ENCODE results near the gene TREH. TPM values are rescaled to one million over a fixed set of nuclear protein-coding genes. Genes with fewer than 3 reads are reported as not detected.

TREH gene
- total and polyA plus RNA-seq, 2 donors, result 0.39 TPM; not detected in 1

DNA sequence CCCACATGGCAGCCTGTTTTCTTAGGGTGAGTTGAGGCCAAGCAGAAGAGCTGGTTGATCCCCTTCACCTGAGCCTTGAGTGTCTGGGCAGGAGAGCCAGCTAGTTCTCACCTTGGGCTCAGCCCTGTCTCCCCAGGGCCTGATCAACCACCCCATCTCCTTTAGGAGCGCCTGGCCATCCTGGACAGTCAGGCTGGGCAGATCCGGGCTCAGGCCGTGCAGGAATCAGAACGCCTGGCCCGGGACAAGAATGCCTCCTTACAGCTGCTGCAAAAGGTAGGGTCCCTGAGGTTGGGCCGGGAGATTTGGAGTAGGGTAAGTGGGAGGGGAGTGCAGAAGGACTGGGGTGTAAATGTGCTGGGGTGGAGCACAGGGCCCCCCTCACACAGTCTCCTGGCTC, 40.7 kb downstream of the TREH start:
- H3K4me3 ChIP-seq (ENCODE audit: low read length in 2 of 2), result no peak overlapping the region
- WGBS, result over 99% methylated on average over 6 of the region's 6 CpGs
- H3K27ac ChIP-seq (ENCODE audit: low read depth in 1 of 2, low read length in 1 of 2), result no peak overlapping the region
- peaks cover 7 to 19% of the 10 kb centered on the region in 2 donors for H3K4me1 ChIP-seq (ENCODE audit: control insufficient read depth in 2 of 2, insufficient read depth in 2 of 2, low read length in 2 of 2)
- H3K36me3 ChIP-seq (ENCODE audit: control insufficient read depth in 2 of 2, insufficient read depth in 2 of 2, low read length in 1 of 2), result peaks cover 0 to 3% of the 10 kb centered on the region in 2 donors
- no peak for DNase-seq (ENCODE audit: low read depth in 6 of 9, low spot score in 9 of 9)
- no peaks in the 10 kb centered on the region for H3K9me3 ChIP-seq (ENCODE audit: control insufficient read depth in 2 of 2, insufficient read depth in 1 of 2, low read length in 1 of 2)
- peaks cover 0 to 2% of the 10 kb centered on the region in 2 donors for H3K27me3 ChIP-seq (ENCODE audit: control insufficient read depth in 2 of 2, insufficient read depth in 1 of 2, low read length in 1 of 2)

DNA sequence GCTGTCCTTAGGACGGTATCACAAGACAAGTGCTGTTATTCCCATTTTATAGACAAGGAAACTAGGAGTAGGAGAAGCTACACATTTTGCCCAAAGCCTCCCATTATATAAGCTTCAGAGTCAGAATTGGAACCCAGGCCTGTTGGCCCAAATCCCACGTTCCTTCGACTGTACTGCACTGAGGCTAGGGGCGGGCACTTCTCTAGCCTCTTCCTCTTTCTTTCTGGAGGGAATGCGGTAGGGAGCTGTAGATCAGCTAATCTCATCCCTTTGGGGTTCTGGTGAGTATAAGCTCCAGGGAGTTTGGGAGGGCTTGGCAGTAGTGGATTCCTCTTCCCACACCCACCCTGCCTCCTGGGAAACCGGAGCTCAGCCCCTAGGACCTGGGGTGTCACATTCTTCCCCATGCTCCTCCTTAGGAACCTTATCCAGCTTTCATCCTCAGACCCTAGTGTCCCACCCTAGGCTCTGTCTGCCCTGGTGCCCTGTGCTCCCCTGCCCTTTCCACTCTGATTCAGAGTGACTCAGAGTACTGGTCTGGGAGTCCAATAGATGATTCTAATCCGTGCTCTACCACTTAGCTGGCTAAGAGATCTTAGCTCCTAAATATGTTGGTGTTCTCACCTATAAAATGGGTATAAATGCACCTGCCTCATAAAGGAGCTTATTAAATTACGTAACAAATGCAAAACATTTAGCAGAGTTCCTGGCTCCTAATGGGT, 42.7 kb downstream of the TREH start:
- Histone ChIP-seq H3K4me3 (ENCODE audit: low read length in 2 of 2) (no peak overlapping the region), H3K9me3 (ENCODE audit: control insufficient read depth in 2 of 2, insufficient read depth in 1 of 2, low read length in 1 of 2) (no peaks in the 10 kb centered on the region), H3K4me1 (ENCODE audit: control insufficient read depth in 2 of 2, insufficient read depth in 2 of 2, low read length in 2 of 2) (peaks cover 3 to 6% of the 10 kb centered on the region in 2 donors), H3K36me3 (ENCODE audit: control insufficient read depth in 2 of 2, insufficient read depth in 2 of 2, low read length in 1 of 2) (peaks cover 0 to 3% of the 10 kb centered on the region in 2 donors), H3K27ac (ENCODE audit: low read depth in 1 of 2, low read length in 1 of 2) (no peak overlapping the region), H3K27me3 (ENCODE audit: control insufficient read depth in 2 of 2, insufficient read depth in 1 of 2, low read length in 1 of 2) (peaks cover 0 to 2% of the 10 kb centered on the region in 2 donors)
- DNase-seq (ENCODE audit: low read depth in 6 of 9, low spot score in 9 of 9), result no peak
- WGBS, result 97% methylated on average over 8 of the region's 8 CpGs

DNA sequence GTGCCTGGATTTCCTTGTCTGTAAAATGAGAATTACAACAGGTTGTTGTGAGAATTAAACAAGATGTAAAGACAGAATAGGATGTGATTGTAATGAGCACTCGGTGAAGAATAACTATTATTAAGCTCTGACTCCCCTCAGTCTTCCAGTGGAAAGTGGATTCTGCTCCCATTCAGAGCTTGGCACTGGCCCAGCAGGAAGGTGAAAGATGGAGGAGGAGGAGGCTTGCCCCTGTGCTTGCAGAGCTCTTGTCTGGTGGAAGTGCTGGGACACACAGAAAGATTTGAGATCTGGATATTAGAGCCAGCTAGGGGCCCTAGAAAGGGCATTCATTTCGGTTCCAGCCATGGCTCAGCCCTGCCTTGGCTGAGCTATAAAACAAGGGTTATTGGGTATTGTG, 43.8 kb downstream of the TREH start:
- H3K9me3 ChIP-seq (ENCODE audit: control insufficient read depth in 2 of 2, insufficient read depth in 1 of 2, low read length in 1 of 2), result no peaks in the 10 kb centered on the region
- no peak for DNase-seq (ENCODE audit: low read depth in 6 of 9, low spot score in 9 of 9)
- no peak overlapping the region for H3K27ac ChIP-seq (ENCODE audit: low read depth in 1 of 2, low read length in 1 of 2)
- H3K27me3 ChIP-seq (ENCODE audit: control insufficient read depth in 2 of 2, insufficient read depth in 1 of 2, low read length in 1 of 2), result peaks cover 0 to 2% of the 10 kb centered on the region in 2 donors
- WGBS, result 97% methylated on average over 2 of the region's 2 CpGs
- H3K4me1 ChIP-seq (ENCODE audit: control insufficient read depth in 2 of 2, insufficient read depth in 2 of 2, low read length in 2 of 2), result peaks cover 0 to 6% of the 10 kb centered on the region in 2 donors
- H3K4me3 ChIP-seq (ENCODE audit: low read length in 2 of 2), result no peak overlapping the region
- peaks cover 0 to 3% of the 10 kb centered on the region in 2 donors for H3K36me3 ChIP-seq (ENCODE audit: control insufficient read depth in 2 of 2, insufficient read depth in 2 of 2, low read length in 1 of 2)

DNA sequence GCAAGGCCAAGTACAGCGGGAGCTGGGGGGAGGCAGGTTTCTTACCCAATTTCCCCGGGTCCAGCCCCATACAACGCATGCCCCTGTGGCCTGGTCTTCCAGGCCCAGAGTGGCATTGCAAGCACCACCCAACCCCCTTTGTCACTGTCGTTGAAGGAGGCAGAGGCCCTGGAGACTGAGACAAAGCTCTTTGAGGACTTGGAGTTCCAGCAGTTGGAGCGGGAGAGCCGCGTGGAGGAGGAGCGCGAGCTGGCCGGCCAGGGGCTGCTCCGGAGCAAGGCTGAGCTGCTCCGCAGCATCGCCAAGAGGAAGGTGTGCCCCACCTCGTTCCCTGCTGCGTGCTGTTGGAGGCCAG, 44.2 kb downstream of the TREH start:
- Histone ChIP-seq H3K27ac (ENCODE audit: low read depth in 1 of 2, low read length in 1 of 2) (no peak overlapping the region), H3K4me1 (ENCODE audit: control insufficient read depth in 2 of 2, insufficient read depth in 2 of 2, low read length in 2 of 2) (peaks cover 0 to 6% of the 10 kb centered on the region in 2 donors), H3K27me3 (ENCODE audit: control insufficient read depth in 2 of 2, insufficient read depth in 1 of 2, low read length in 1 of 2) (peaks cover 0 to 2% of the 10 kb centered on the region in 2 donors), H3K36me3 (ENCODE audit: control insufficient read depth in 2 of 2, insufficient read depth in 2 of 2, low read length in 1 of 2) (peaks cover 0 to 3% of the 10 kb centered on the region in 2 donors), H3K4me3 (ENCODE audit: low read length in 2 of 2) (no peak overlapping the region), H3K9me3 (ENCODE audit: control insufficient read depth in 2 of 2, insufficient read depth in 1 of 2, low read length in 1 of 2) (no peaks in the 10 kb centered on the region)
- 93% methylated on average over 15 of the region's 15 CpGs for WGBS
- DNase-seq (ENCODE audit: low read depth in 6 of 9, low spot score in 9 of 9), result no peak

DNA sequence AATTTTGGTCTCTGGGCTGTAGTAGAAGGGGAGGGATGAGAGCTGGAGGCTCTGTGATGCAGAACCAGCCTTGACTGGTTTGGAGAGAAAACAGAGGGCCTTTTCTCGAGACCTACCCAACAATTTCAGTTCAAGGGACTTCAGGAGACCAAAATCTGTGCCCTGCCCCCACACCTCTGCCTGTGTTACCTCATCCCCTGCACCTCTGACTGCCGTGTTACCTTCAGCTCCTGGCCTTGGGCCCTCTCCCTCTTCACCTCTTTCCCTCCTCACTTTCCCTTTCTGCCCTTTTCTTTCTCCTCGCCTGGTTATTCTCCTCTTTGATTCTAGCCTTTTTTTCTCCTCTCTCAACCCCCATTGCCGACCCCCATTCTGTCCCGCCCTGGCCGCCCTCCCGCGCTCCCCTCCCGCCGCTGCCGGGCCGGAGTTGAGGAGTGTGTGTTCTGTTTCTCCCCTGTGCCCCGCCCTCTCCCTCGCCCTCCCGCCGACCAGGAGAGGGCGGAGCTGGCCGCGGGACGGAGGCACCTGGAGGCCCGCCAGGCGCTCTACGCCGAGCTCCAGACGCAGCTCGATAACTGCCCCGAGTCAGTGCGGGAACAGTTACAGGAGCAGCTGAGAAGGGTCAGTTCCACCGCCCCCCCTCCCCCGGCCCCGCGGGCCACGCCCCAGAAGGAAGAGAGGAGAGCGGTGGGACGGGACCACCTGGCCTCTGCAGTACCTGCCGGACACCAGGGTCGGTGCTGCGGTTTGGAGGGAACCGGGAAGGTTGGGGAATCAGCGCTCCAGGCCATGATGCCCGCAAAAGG, 44.8 kb downstream of the TREH start:
- H3K27me3 ChIP-seq (ENCODE audit: control insufficient read depth in 2 of 2, insufficient read depth in 1 of 2, low read length in 1 of 2), result peaks cover 0 to 2% of the 10 kb centered on the region in 2 donors
- H3K9me3 ChIP-seq (ENCODE audit: control insufficient read depth in 2 of 2, insufficient read depth in 1 of 2, low read length in 1 of 2), result no peaks in the 10 kb centered on the region
- no peaks in the 10 kb centered on the region for H3K36me3 ChIP-seq (ENCODE audit: control insufficient read depth in 2 of 2, insufficient read depth in 2 of 2, low read length in 1 of 2)
- H3K4me3 ChIP-seq (ENCODE audit: low read length in 2 of 2), result no peak overlapping the region
- WGBS, result 71% methylated on average over 41 of the region's 41 CpGs
- peak in 1 of 9 donors; percentile 35 for DNase-seq (ENCODE audit: low read depth in 6 of 9, low spot score in 9 of 9)
- H3K27ac ChIP-seq (ENCODE audit: low read depth in 1 of 2, low read length in 1 of 2), result no peak overlapping the region
- peaks cover 0 to 6% of the 10 kb centered on the region in 2 donors for H3K4me1 ChIP-seq (ENCODE audit: control insufficient read depth in 2 of 2, insufficient read depth in 2 of 2, low read length in 2 of 2)

DNA sequence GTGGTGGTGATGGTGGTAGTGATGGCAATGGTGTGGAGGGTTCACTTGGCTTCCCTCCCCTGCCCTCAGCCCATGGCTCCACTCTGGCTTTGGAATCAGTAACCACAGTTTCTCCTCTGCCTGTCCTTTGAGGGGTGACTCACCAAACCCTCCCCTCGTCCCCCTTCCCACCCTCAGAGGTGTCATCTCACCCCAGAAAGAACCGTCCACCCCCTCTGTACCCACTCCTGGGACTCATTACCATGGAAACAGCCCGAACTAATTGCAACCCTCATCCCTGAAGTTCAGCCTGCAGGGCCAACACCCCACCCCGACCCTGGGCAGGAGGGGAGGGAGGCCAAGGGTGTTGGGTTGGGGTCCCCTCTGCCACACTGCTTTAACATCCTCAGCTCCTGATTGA, 45.5 kb downstream of the TREH start:
- Histone ChIP-seq H3K4me3 (ENCODE audit: low read length in 2 of 2) (no peak overlapping the region), H3K36me3 (ENCODE audit: control insufficient read depth in 2 of 2, insufficient read depth in 2 of 2, low read length in 1 of 2) (no peaks in the 10 kb centered on the region), H3K9me3 (ENCODE audit: control insufficient read depth in 2 of 2, insufficient read depth in 1 of 2, low read length in 1 of 2) (no peaks in the 10 kb centered on the region), H3K27ac (ENCODE audit: low read depth in 1 of 2, low read length in 1 of 2) (no peak overlapping the region), H3K27me3 (ENCODE audit: control insufficient read depth in 2 of 2, insufficient read depth in 1 of 2, low read length in 1 of 2) (peaks cover 0 to 2% of the 10 kb centered on the region in 2 donors), H3K4me1 (ENCODE audit: control insufficient read depth in 2 of 2, insufficient read depth in 2 of 2, low read length in 2 of 2) (peaks cover 0 to 6% of the 10 kb centered on the region in 2 donors)
- 89% methylated on average over 4 of the region's 4 CpGs for WGBS
- DNase-seq (ENCODE audit: low read depth in 6 of 9, low spot score in 9 of 9), result no peak

DNA sequence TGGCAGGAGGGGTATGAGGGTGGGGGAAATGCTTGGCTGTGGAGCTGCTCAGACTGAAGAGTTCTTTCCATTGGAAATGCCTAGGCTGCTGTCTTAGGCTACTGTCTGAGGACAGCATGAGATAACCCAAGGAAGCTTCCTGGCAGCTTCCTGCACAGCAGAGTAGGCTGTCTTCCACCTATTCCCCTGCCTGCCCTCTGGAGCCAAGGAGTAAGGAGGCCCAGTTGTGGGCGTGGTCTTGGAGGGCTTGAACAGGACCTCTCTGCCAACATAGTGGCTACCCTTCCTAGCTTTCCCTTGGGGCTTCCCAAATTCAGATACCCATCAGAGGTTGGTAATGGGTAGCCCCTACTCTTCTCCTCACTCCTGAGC, 46.1 kb downstream of the TREH start:
- no peak for DNase-seq (ENCODE audit: low read depth in 6 of 9, low spot score in 9 of 9)
- Histone ChIP-seq H3K9me3 (ENCODE audit: control insufficient read depth in 2 of 2, insufficient read depth in 1 of 2, low read length in 1 of 2) (no peaks in the 10 kb centered on the region), H3K27me3 (ENCODE audit: control insufficient read depth in 2 of 2, insufficient read depth in 1 of 2, low read length in 1 of 2) (peaks cover 0 to 2% of the 10 kb centered on the region in 2 donors), H3K36me3 (ENCODE audit: control insufficient read depth in 2 of 2, insufficient read depth in 2 of 2, low read length in 1 of 2) (no peaks in the 10 kb centered on the region), H3K4me1 (ENCODE audit: control insufficient read depth in 2 of 2, insufficient read depth in 2 of 2, low read length in 2 of 2) (peaks cover 0 to 6% of the 10 kb centered on the region in 2 donors), H3K4me3 (ENCODE audit: low read length in 2 of 2) (no peak overlapping the region), H3K27ac (ENCODE audit: low read depth in 1 of 2, low read length in 1 of 2) (no peak overlapping the region)
- 92% methylated on average over 1 of the region's 1 CpG for WGBS

DNA sequence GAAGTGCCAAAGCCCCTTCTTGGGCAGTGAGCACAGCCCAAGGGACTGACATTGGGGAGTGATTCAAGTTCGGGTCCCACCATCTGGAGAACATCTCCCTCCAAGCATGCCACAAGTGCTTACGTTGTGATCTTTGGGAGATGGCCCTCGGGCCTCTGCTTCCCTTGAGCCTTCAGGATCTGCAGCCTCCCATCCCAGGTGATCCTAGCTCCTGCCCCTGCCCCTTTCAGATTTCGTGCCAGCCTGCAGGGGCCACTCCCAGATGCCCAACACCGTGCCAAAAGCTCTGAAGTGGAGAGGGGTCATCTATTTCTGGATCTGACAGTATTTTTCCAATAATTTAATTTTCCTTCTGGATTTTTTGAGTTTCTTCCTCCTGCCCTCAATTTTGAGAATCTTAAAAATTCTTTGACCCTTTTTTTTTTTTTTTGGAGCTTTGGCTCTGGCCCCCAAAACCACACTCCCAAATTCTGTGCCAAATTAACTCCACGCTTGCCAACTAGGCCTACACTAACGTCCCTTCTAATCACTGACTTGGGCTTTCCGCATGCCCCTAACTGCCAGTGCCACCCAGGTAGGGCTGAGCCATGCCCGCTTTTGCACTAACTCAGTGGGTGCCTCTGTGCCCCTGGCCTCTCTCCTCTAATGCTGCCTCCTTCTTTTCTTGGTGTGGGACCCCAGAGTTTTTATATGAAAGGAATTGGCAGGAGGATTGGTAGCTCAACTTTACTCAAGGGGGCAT, 46.7 kb downstream of the TREH start:
- WGBS, result 96% methylated on average over 9 of the region's 9 CpGs

More for the DNA sequence above, 46.7 kb downstream of the TREH start:
- no peak for DNase-seq (ENCODE audit: low read depth in 6 of 9, low spot score in 9 of 9)
- H3K4me1 ChIP-seq (ENCODE audit: control insufficient read depth in 2 of 2, insufficient read depth in 2 of 2, low read length in 2 of 2), result peaks cover 0 to 6% of the 10 kb centered on the region in 2 donors
- H3K27ac ChIP-seq (ENCODE audit: low read depth in 1 of 2, low read length in 1 of 2), result no peak overlapping the region
- no peak overlapping the region for H3K4me3 ChIP-seq (ENCODE audit: low read length in 2 of 2)
- H3K36me3 ChIP-seq (ENCODE audit: control insufficient read depth in 2 of 2, insufficient read depth in 2 of 2, low read length in 1 of 2), result no peaks in the 10 kb centered on the region
- peaks cover 0 to 2% of the 10 kb centered on the region in 2 donors for H3K27me3 ChIP-seq (ENCODE audit: control insufficient read depth in 2 of 2, insufficient read depth in 1 of 2, low read length in 1 of 2)
- no peaks in the 10 kb centered on the region for H3K9me3 ChIP-seq (ENCODE audit: control insufficient read depth in 2 of 2, insufficient read depth in 1 of 2, low read length in 1 of 2)
